PC-3 (cell line): ENCODE measurements around the gene NOL4L. TPM values are rescaled to one million over a fixed set of nuclear protein-coding genes. Genes with fewer than 3 reads are reported as not detected.

Experiments
- ATAC-seq: fragments of 200-7000 bp; cut with Tn5 transposase; 2 replicates; pipeline ENCODE4 v1.9.1; 2020; ENCODE audit warnings: mild to moderate bottlenecking, moderate library complexity
- BruUV-seq: library from RNA; stranded (reverse); fragments of 400-500 nt; replicated peaks from 2 replicates; lab custom pipeline; 2021; lab: Mats Ljungman, UMichigan
- CTCF ChIA-PET: fragments of 300-600 bp; sonication (Branson Sonifier 250); formaldehyde crosslinking; loops from one replicate; lab custom pipeline; 2022; ENCODE audit warnings: antibody characterized with exemption; lab: Charles Lee
- POLR2A ChIA-PET: fragments of 300-600 bp; sonication (Branson Sonifier 250); formaldehyde crosslinking; loops from one replicate; lab custom pipeline; 2022; ENCODE audit warnings: antibody characterized with exemption; ENCODE audit not compliant: unreplicated experiment; lab: Charles Lee
- DNase-seq: peaks from one replicate; pipeline ENCODE4 v3.0.0-alpha.2; 2015
- H2AFZ ChIP-seq: fragments of 300-600 bp; sonication (generic); 2 replicates; pipeline ENCODE4 v1.6.0; 2016; ENCODE audit warnings: antibody characterized with exemption, low read length
- H3F3A ChIP-seq: fragments of 300-600 bp; sonication (generic); one replicate; pipeline ENCODE4 v1.6.0; 2017; ENCODE audit warnings: antibody characterized with exemption, low read length, control low read depth, mild to moderate bottlenecking; ENCODE audit not compliant: unreplicated experiment
- H3K27ac ChIP-seq: fragments of 300-600 bp; sonication (generic); 2 replicates; pipeline ENCODE4 v1.5.1; 2016; ENCODE audit warnings: mild to moderate bottlenecking, low read length
- H3K27me3 ChIP-seq: fragments of 300-600 bp; sonication (generic); 2 replicates; pipeline ENCODE4 v1.6.1; 2016; ENCODE audit warnings: low read length, mixed read lengths
- H3K36me3 ChIP-seq: fragments of 300-600 bp; sonication (generic); 2 replicates; pipeline ENCODE4 v1.6.1; 2016; ENCODE audit warnings: low read depth, mixed run types, low read length, mixed read lengths
- H3K4me1 ChIP-seq: fragments of 300-600 bp; sonication (generic); 2 replicates; pipeline ENCODE4 v1.5.1; 2016; ENCODE audit warnings: low read length; ENCODE audit not compliant: insufficient read depth
- H3K4me2 ChIP-seq: fragments of 300-600 bp; sonication (generic); 2 replicates; pipeline ENCODE4 v1.6.0; 2016; ENCODE audit warnings: low read length
- H3K4me3 ChIP-seq: fragments of 300-600 bp; sonication (generic); 2 replicates; pipeline ENCODE4 v1.5.1; 2016; ENCODE audit warnings: mild to moderate bottlenecking, low read length, mixed read lengths
- H3K79me2 ChIP-seq: fragments of 300-600 bp; sonication (generic); 2 replicates; pipeline ENCODE4 v1.6.1; 2017; ENCODE audit warnings: low read length, mixed read lengths
- H3K9ac ChIP-seq: fragments of 300-600 bp; sonication (generic); 2 replicates; pipeline ENCODE4 v1.6.0; 2016; ENCODE audit warnings: mild to moderate bottlenecking, low read length
- H3K9me2 ChIP-seq: fragments of 300-600 bp; sonication (generic); replicated peaks from 2 replicates; pipeline ENCODE4 v1.6.1; 2016; ENCODE audit warnings: mixed run types, low read length, mixed read lengths
- H3K9me3 ChIP-seq: fragments of 300-600 bp; sonication (generic); 2 replicates; pipeline ENCODE4 v1.6.1; 2016; ENCODE audit warnings: low read length, mixed read lengths
- H4K20me1 ChIP-seq: fragments of 300-600 bp; sonication (generic); 2 replicates; pipeline ENCODE4 v1.6.1; 2016; ENCODE audit warnings: low read length, mixed read lengths
- EZH2 ChIP-seq: fragments of 300-600 bp; sonication (generic); IDR thresholded peaks from one replicate; pipeline ENCODE4 v1.6.1; 2017; ENCODE audit warnings: antibody characterized with exemption, mild to moderate bottlenecking, low read length; ENCODE audit not compliant: unreplicated experiment
- EZH2phosphoT487 ChIP-seq: fragments of 300-600 bp; sonication (generic); IDR thresholded peaks from 2 replicates; pipeline ENCODE4 v1.6.1; 2018; ENCODE audit warnings: mild to moderate bottlenecking, antibody characterized with exemption, low read length, borderline replicate concordance
- intact Hi-C: fragments of 100-400 bp; cut with micrococcal nuclease; formaldehyde crosslinking; loops from 2 replicates; pipeline ENCODE4 v1.9.0; 2023
- total RNA-seq: library from RNA; depleted of rRNA; stranded (reverse); fragments of >200 nt; gene quantifications from 2 replicates; pipeline ENCODE4 v1.2.3, GENCODE V29; 2014
- TF ChIP-seq, protein P1 (sequence below): fragments of 300-600 bp; sonication (generic); conservative IDR thresholded peaks from 2 replicates; pipeline ENCODE4 v1.5.1; 2017; ENCODE audit warnings: antibody characterized with exemption, low read depth, mild to moderate bottlenecking, low read length

Gene NOL4L
- total RNA-seq, 1 experiment from 2014 or later, result 7.3 TPM

DNA sequence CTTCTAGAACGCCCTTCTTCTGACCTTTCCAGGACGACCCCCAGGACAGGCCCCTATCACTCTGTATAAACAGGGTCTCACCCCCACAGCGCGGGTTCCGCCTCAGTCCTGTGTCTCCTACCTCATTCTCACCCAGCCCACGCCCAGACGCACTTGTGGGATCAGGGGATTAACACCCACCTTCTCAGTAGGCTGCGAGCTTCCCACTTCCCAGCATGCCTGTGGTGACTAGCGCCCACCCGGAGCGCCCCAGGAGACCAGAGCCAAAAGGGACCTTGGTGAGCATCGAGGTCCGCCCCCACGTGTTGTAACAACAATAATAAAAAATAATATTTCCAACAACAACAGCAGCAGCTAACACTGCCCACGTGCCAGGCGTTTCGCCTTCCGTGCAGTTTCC lies 40.9 kb upstream of the NOL4L start:
- Histone ChIP-seq H3K27ac (no peak overlapping the region), H2AFZ (no peak overlapping the region), H4K20me1 (no peaks in the 10 kb centered on the region), H3K9me2 (no peaks in the 10 kb centered on the region), H3K36me3 (no peaks in the 10 kb centered on the region), H3K27me3 (no peaks in the 10 kb centered on the region), H3K9me3 (no peaks in the 10 kb centered on the region), H3K4me3 (no peak overlapping the region), H3K79me2 (no peaks in the 10 kb centered on the region), H3K9ac (no peak overlapping the region), H3K4me1 (no peaks in the 10 kb centered on the region), H3F3A (no peaks in the 10 kb centered on the region), H3K4me2 (no peak overlapping the region)
- ATAC-seq (no peak), DNase-seq (no peak)
- BruUV-seq, result no TSS peak
- ChIA-PET POLR2A (no interaction called here), CTCF (no interaction called here)
- TF ChIP-seq, protein P1, sequence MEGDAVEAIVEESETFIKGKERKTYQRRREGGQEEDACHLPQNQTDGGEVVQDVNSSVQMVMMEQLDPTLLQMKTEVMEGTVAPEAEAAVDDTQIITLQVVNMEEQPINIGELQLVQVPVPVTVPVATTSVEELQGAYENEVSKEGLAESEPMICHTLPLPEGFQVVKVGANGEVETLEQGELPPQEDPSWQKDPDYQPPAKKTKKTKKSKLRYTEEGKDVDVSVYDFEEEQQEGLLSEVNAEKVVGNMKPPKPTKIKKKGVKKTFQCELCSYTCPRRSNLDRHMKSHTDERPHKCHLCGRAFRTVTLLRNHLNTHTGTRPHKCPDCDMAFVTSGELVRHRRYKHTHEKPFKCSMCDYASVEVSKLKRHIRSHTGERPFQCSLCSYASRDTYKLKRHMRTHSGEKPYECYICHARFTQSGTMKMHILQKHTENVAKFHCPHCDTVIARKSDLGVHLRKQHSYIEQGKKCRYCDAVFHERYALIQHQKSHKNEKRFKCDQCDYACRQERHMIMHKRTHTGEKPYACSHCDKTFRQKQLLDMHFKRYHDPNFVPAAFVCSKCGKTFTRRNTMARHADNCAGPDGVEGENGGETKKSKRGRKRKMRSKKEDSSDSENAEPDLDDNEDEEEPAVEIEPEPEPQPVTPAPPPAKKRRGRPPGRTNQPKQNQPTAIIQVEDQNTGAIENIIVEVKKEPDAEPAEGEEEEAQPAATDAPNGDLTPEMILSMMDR, result no peak
- TF ChIP-seq EZH2phosphoT487 (no peak), EZH2 (no peak)
- intact Hi-C loops, result no loop called here

DNA sequence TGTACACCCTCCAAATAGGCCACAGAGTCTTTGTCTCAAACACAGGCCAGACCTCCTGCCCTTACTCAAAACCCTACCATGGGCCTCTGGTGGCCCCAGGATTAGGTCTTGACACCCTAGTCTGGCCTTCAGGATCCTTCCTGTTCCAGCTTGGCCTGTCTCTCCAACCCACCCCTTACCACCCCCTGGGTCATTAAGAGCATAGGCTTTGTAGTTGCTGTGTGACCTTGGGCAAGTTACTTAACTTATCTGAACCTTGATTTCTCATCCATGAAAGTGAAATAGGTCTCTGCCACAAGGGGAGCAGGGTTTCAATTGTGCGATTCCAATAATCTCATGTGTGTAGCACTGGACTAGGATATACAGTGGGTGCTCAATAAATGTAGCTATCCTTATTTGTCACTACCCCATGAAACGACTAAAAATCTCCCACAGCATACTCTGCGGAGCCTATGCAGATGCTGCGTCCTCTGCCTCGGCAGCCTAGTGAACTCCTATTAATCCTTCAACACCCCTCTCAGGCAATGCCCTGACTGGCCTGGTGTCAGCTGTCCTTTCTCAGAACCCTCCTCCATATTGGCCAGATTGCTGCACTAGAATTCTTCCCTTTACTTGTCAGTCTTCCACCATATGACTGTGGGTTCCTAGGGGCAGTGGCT lies 39.7 kb upstream of the NOL4L start:
- Histone ChIP-seq H3K79me2 (no peaks in the 10 kb centered on the region), H3K4me3 (no peak overlapping the region), H3K36me3 (no peaks in the 10 kb centered on the region), H3K9me2 (no peaks in the 10 kb centered on the region), H4K20me1 (no peaks in the 10 kb centered on the region), H2AFZ (no peak overlapping the region), H3F3A (no peaks in the 10 kb centered on the region), H3K9me3 (no peaks in the 10 kb centered on the region), H3K27ac (no peak overlapping the region), H3K4me2 (no peak overlapping the region), H3K27me3 (no peaks in the 10 kb centered on the region), H3K9ac (no peak overlapping the region), H3K4me1 (no peaks in the 10 kb centered on the region)
- ATAC-seq, result no peak
- CTCF ChIA-PET, result no interaction called here
- TF ChIP-seq, protein P1, result no peak
- TF ChIP-seq EZH2, result no peak
- TF ChIP-seq EZH2phosphoT487, result no peak
- POLR2A ChIA-PET, result no interaction called here
- intact Hi-C loops, result no loop called here
- no TSS peak for BruUV-seq
- no peak for DNase-seq

DNA sequence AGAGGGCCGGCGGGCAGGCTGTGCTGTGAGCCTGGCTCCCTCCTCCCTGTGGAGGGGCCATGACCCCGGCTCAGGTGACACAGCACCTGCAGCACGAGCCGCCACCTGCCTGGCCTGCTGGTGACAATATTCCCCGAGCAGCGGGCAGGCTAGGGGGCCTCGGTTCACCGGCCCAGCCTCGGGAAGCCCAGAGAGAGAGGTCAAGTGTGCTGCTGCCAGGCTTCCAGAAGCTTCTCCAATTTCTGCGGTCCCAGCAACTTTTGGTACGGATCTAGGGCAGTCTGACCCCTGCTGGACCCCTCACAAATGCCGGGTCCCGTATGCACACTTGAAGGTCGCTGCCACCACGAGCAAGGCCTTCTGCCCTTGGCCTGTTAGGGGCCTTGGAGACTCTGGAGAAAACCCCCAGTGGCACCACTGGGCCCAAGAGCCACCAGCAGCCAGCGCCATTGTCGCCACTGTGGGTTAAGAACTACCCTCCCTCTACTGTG lies 38.6 kb upstream of the NOL4L start:
- Histone ChIP-seq H3K36me3 (no peaks in the 10 kb centered on the region), H3K27ac (no peak overlapping the region), H3K4me2 (no peak overlapping the region), H2AFZ (no peak overlapping the region), H4K20me1 (no peaks in the 10 kb centered on the region), H3K4me1 (no peaks in the 10 kb centered on the region), H3F3A (no peaks in the 10 kb centered on the region), H3K9ac (no peak overlapping the region), H3K4me3 (no peak overlapping the region), H3K27me3 (no peaks in the 10 kb centered on the region), H3K9me3 (no peaks in the 10 kb centered on the region), H3K79me2 (no peaks in the 10 kb centered on the region), H3K9me2 (no peaks in the 10 kb centered on the region)
- ChIA-PET CTCF (no interaction called here), POLR2A (no interaction called here)
- intact Hi-C loops, result no loop called here
- BruUV-seq, result no TSS peak
- ATAC-seq (no peak), DNase-seq (no peak)
- TF ChIP-seq EZH2 (no peak), EZH2phosphoT487 (no peak)
- TF ChIP-seq, protein P1, result no peak
